Prostate gland (tissue), 2 donors: ENCODE measurements around the gene CNTN4. TPM values are rescaled to one million over a fixed set of nuclear protein-coding genes. Genes with fewer than 3 reads are reported as not detected.

Source experiments
- DNase-seq: peaks from one replicate; pipeline ENCODE4 v3.0.0-alpha.2; 2019; ENCODE audit warnings: low spot score
- H3K27ac ChIP-seq, 2 donors: fragments of 200-600 bp; sonication (generic); 2 replicates each; pipeline ENCODE4 v1.5.1; 2017 to 2019
- H3K27me3 ChIP-seq: fragments of 200-600 bp; sonication (generic); replicated peaks from 2 replicates; pipeline ENCODE4 v1.5.1; 2019; ENCODE audit not compliant: insufficient read depth
- H3K36me3 ChIP-seq, 2 donors: fragments of 200-600 bp; sonication (generic); 1 replicate in 1 of 2; 2 replicates in 1 of 2; pipeline versions ENCODE4 v1.5.1 to v1.8.1; 2017 to 2019
- H3K4me1 ChIP-seq: fragments of 200-600 bp; sonication (generic); replicated peaks from 2 replicates; pipeline ENCODE4 v1.5.1; 2019
- H3K4me3 ChIP-seq, 2 donors: fragments of 200-600 bp; sonication (generic); 2 replicates each; pipeline ENCODE4 v1.5.1; 2017 to 2019
- H3K9me3 ChIP-seq: fragments of 200-600 bp; sonication (generic); 2 replicates; pipeline ENCODE4 v1.5.1; 2017
- CTCF ChIP-seq, 4 experiments: fragments of 200-600 bp in 2 of 4; fragments of 450-650 bp in 2 of 4; sonication (generic) in 2 of 4; IDR thresholded peaks; 1 replicate in 3 of 4; 2 replicates in 1 of 4; pipeline ENCODE4 v1.5.1; 2016 to 2019; ENCODE audit warnings: antibody characterized with exemption in 4 of 4, mild to moderate bottlenecking in 2 of 4, moderate library complexity in 2 of 4
- POLR2A ChIP-seq: fragments of 450-650 bp; IDR thresholded peaks from one replicate; pipeline ENCODE4 v1.6.1; 2016; ENCODE audit warnings: antibody characterized with exemption, mild to moderate bottlenecking
- POLR2AphosphoS5 ChIP-seq: sonication (generic); formaldehyde crosslinking; IDR thresholded peaks from one replicate; pipeline ENCODE4 v1.6.1; 2017; ENCODE audit warnings: antibody characterized with exemption
- WGBS: methylation state at CpG from one replicate; pipeline ENCODE4 v1.1.5; 2018; 5-methylcytosine and 5-hydroxymethylcytosine counted together
- intact Hi-C: fragments of 100-400 bp; cut with DNase I; formaldehyde crosslinking; loops from one replicate; pipeline ENCODE4 v1.14.2; 2022
- total RNA-seq, 2 donors: library from RNA; depleted of rRNA; stranded (reverse); fragments of >200 nt; gene quantifications; one replicate each; pipeline ENCODE4 v1.1.0, GENCODE V29; 2016

The CNTN4 gene
- total RNA-seq, 2 donors from 2014 or later: 1.5 to 5.7 TPM

GRCh38 chr3:2931265-2931664 lies 832.6 kb downstream of the CNTN4 start:
- H3K36me3 ChIP-seq: no peaks in the 10 kb centered on the region
- 96% methylated on average over 4 of the region's 4 CpGs for WGBS
- intact Hi-C loops: no loop called here

GRCh38 chr3:2934541-2934940 lies 835.9 kb downstream of the CNTN4 start:
- no peak overlapping the region for H3K27ac ChIP-seq
- TF ChIP-seq CTCF (IDR thresholded peaks at IDR 0.05) (no peak), POLR2A (no peak), POLR2AphosphoS5 (no peak)
- DNase-seq: no peak
- no peaks in the 10 kb centered on the region for H3K27me3 ChIP-seq
- H3K4me3 ChIP-seq: no peak overlapping the region
- no peaks in the 10 kb centered on the region for H3K4me1 ChIP-seq
- H3K36me3 ChIP-seq: no peaks in the 10 kb centered on the region
- WGBS: 81% methylated on average over 4 of the region's 4 CpGs
- intact Hi-C loops: no loop called here
- no peaks in the 10 kb centered on the region for H3K9me3 ChIP-seq

More at GRCh38 chr3:2931265-2931664, 832.6 kb downstream of the CNTN4 start:
- Histone ChIP-seq H3K27me3 (no peaks in the 10 kb centered on the region), H3K27ac (no peak overlapping the region), H3K4me3 (no peak overlapping the region), H3K4me1 (no peaks in the 10 kb centered on the region), H3K9me3 (no peaks in the 10 kb centered on the region)
- no peak for DNase-seq
- no peak for TF ChIP-seq CTCF (IDR thresholded peaks at IDR 0.05)
- no peak for TF ChIP-seq POLR2AphosphoS5
- no peak for TF ChIP-seq POLR2A

- H3K27me3 ChIP-seq: no peaks in the 10 kb centered on the region
- H3K9me3 ChIP-seq: no peaks in the 10 kb centered on the region
- TF ChIP-seq POLR2A (no peak), POLR2AphosphoS5 (no peak), CTCF (IDR thresholded peaks at IDR 0.05) (no peak)
- intact Hi-C loops: no loop called here
- 60% methylated on average over 2 of the region's 2 CpGs for WGBS
- H3K4me1 ChIP-seq: no peaks in the 10 kb centered on the region
- H3K4me3 ChIP-seq: no peak overlapping the region
- no peak overlapping the region for H3K27ac ChIP-seq
- DNase-seq: no peak
- no peaks in the 10 kb centered on the region for H3K36me3 ChIP-seq
Measured at GRCh38 chr3:2937055-2937454, 838.4 kb downstream of the CNTN4 start.

GRCh38 chr3:2937592-2937991 lies 838.9 kb downstream of the CNTN4 start:
- DNase-seq: no peak
- no peak overlapping the region for H3K4me3 ChIP-seq
- no peaks in the 10 kb centered on the region for H3K4me1 ChIP-seq
- WGBS: 46% methylated on average over 2 of the region's 2 CpGs
- intact Hi-C loops: no loop called here
- H3K36me3 ChIP-seq: no peaks in the 10 kb centered on the region
- no peak overlapping the region for H3K27ac ChIP-seq
- no peak for TF ChIP-seq CTCF (IDR thresholded peaks at IDR 0.05)
- no peak for TF ChIP-seq POLR2AphosphoS5
- no peak for TF ChIP-seq POLR2A
- no peaks in the 10 kb centered on the region for H3K9me3 ChIP-seq
- H3K27me3 ChIP-seq: no peaks in the 10 kb centered on the region

GRCh38 chr3:2938711-2939110 lies 840.0 kb downstream of the CNTN4 start:
- DNase-seq: no peak
- no peaks in the 10 kb centered on the region for H3K36me3 ChIP-seq
- no peaks in the 10 kb centered on the region for H3K9me3 ChIP-seq
- H3K4me1 ChIP-seq: no peaks in the 10 kb centered on the region
- no peak for TF ChIP-seq POLR2A
- TF ChIP-seq POLR2AphosphoS5: no peak
- TF ChIP-seq CTCF (IDR thresholded peaks at IDR 0.05): no peak
- intact Hi-C loops: no loop called here
- no peak overlapping the region for H3K4me3 ChIP-seq
- WGBS: 63% methylated on average over 1 of the region's 1 CpG
- no peak overlapping the region for H3K27ac ChIP-seq
- H3K27me3 ChIP-seq: no peaks in the 10 kb centered on the region
